Fibroblast of upper back skin (primary cell): ENCODE results near the gene CCSER2.
"Not testable (repeated sequence)": the region's sequence is repeated elsewhere in the genome, so short reads cannot be mapped to it uniquely, and the experiment has no call there.

Experiments
- DNase-seq: peaks from one replicate; pipeline ENCODE4 v3.0.0-alpha.2; 2013

CCSER2 gene

DNA sequence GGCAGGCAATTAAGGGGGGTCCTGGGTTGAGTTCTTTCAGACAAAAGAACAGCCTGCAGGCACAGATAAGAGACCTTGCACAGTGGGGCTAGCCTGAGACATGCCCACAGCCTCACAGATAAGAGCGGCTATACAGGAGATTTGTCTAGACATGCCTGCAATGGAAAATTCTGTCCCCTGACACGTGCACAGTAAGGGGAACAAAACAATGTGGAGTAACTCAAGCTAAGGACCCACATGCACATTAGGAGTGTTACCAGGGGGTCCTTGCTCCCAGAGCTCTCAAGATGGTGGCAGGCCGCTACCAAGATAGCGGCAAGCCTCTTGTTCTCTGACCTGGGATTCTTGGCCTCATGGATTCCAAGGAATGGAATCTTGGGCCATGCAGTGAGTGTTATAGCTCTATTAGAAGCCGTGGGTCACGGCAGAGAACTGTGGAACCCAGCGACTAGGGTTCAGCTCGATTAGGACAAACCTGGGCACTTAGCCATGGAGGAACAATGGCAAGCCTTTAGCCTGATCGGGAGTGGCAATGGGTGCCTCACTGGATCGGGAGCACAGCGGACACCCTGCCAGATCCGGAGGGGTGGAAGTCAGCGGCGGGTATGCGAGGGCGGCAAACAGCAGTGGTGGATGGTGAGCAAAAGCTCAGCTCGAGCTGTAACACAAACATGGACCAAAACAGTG is 196.9 kb downstream of the CCSER2 start:
- no peak for DNase-seq

- DNase-seq = not testable (repeated sequence)
Observed at GRCh38 chr10:84525807-84526182, 197.4 kb downstream of the CCSER2 start.

- not testable (repeated sequence) for DNase-seq
Observed at GRCh38 chr10:84527386-84527785, 199.0 kb downstream of the CCSER2 start.

GRCh38 chr10:84528526-84528925 is 200.1 kb downstream of the CCSER2 start:
- not testable (repeated sequence) for DNase-seq

DNA sequence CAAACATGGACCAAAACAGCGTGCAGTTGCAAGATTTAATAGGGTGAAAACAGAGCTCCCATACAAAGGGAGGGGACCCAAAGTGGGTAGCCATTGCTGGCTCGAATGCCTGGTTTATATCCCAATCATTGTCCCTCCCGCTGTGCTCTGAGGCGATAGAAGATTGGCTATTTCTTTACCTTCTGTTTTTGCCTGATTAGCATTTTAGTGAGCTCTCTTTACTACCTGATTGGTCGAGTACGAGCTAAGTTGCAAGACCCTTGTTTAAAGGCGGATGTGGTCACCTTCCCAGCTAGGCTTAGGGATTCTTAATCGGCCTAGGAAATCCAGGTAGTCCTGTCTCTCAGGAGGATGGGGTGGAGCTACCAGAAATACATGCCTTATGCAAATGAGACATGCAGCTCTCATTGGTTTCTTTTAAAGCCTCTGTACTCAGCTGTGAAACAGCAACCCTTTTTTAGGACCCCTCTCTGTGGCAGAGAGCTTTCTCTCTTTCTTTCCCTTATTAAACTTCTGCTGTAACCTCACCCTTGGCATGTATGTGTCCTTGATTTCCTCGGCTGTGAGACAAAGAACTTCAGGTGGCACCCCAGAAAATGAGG is 202.4 kb downstream of the CCSER2 start:
- DNase-seq = no peak

GRCh38 chr10:84531396-84531795 is 203.0 kb downstream of the CCSER2 start:
- DNase-seq = no peak

- no peak for DNase-seq
Observed at GRCh38 chr10:84534168-84534567, 205.8 kb downstream of the CCSER2 start.

DNA sequence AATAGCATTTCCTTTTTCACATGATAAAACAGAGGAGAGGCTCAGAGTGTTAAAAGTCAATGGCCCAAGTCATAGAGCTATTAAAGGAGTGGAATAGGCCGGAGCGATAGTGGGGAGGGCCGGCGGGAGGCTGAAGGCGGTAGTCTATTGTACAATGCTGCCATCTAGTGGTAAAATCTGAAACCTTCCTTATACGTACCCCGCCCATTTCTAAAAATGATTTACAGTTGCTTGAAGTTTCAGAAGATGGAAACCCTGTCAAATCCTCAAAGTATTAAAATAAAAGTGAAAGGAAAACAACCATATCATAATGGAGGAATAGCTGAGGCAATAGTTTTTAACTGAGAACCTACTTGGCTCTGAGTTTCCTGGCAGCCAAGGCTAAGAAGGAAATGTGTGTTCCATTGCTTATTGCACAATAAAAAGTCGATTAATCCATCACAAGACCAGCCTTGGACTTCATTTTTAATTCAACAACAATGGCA is 209.1 kb downstream of the CCSER2 start:
- peak; percentile 64 for DNase-seq

DNA sequence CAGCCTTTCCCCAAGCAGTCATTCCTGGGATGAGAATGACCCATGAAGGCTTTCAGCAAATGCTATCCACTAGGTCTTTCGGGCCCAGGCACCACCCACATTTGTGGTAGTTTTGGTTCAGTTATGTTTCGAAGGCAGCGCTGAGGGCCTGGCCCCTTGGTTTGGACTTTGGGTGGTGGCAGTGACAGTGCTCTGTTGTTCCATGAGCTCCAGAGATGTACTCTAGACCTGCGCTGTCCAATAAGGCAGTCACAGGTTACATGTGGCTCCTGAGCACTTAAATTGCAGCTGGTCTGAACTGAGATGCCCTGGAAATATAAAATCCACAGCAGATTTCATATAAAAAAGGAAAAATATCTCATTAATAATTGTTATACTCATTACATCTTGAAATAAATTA is 209.6 kb downstream of the CCSER2 start:
- DNase-seq = no peak

DNA sequence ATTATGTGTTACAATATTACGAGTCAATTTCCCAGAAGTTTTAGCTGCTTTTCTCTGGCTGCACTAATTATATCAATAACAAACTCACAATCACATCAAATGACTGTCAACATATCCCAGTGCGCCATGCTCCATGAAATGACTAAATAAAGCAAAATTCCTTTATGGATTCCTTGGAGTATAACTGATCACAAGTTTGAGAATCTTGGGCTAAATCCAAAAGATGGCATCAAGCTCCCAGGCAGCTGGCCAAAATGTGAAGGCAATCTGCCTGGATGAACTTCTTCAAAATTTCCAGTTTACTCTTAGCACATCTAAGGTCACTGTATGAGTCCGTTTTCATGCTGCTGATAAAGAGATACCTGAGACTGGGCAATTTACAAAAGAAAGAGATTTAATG is 210.8 kb downstream of the CCSER2 start:
- peak; percentile 69 for DNase-seq

- DNase-seq = peak; percentile 96
Observed at GRCh38 chr10:84540022-84540616, 211.7 kb downstream of the CCSER2 start.

DNA sequence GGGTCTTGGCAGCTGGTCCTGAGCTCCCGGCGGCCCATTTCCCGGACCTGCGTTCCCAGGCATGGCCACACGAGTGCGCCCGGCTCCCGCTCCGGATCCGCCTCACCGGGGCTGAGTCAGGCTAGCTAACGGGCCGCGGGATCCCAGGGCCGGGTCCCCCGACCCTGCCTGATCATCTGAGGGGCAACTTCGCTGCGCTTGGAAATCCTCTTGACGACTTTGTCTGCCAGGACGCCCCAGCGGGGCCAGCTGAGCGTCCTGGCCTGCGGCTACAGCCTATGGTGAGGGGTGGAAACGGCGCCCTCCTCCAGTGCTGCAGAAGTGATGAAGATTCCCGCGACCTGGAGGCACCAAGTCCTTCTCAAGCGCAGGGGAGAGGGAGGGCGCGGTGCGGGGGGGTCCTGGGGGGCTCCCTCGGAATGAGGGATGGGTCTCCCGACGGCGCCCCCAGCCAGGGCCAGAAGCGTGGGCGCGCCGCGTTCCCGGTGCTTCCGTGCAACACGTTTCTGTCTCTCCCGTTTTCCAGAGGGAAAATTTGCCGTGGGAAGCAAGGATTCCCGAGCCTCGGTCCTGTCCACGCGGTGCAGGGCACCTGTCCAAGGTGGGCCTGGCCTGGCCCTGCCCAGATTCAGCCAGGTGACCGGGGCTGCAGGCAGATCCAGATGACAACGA is 212.4 kb downstream of the CCSER2 start:
- peak; percentile 71 for DNase-seq

DNA sequence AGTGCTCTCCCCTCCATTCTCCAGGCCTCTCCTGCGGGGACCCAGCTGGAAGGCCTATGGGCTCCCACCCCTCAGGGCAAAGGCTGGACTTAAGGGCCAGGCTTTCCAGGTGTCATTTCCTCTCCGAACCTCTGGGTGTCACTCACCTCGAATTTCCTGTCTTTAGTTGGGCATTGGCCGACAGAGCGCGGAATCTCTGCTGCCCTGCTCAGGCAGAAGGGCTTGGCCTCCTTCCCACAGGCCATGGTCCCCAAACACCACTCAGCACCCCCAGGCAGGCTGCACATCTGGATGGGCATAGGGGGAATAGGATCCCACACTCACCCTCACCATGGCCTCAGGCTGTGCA is 212.9 kb downstream of the CCSER2 start:
- DNase-seq = no peak

- DNase-seq = no peak
Observed at GRCh38 chr10:84542522-84543490, 214.4 kb downstream of the CCSER2 start.

GRCh38 chr10:84543948-84544347 is 215.6 kb downstream of the CCSER2 start:
- DNase-seq = no peak

- no peak for DNase-seq
Observed at GRCh38 chr10:84545651-84546050, 217.3 kb downstream of the CCSER2 start.

DNA sequence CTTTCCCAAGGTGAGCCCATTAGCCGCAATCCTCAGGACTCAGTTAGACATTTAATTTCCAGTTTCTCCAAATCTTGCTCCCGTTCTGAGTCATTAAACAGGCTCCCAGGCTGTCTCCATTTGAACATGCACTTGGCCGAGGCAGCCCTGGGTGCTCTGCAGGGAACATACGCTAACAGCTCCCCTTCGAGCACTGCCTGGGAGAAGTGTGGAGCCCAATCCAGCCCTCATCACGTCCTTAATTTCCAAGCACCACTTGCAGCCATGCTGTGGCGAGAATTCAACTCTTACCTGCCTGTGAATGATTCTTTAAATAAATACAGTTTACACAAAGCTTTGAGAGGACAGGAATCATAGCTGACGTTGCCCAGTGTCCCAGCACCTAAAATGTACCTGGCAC is 218.2 kb downstream of the CCSER2 start:
- DNase-seq = no peak

GRCh38 chr10:84547616-84548015 is 219.2 kb downstream of the CCSER2 start:
- no peak for DNase-seq

- no peak for DNase-seq
Observed at GRCh38 chr10:84548869-84549268, 220.5 kb downstream of the CCSER2 start.

GRCh38 chr10:84549368-84550165 is 221.2 kb downstream of the CCSER2 start:
- no peak for DNase-seq

GRCh38 chr10:84550756-84551436 is 222.5 kb downstream of the CCSER2 start:
- no peak for DNase-seq
